NCI-H774 (cell line): ENCODE measurements around the gene COL4A2.
A peak's percentile ranks its signal among the peaks of the same experiment; 100 is the strongest.

Experiments used
- DNase-seq: peaks from one replicate; lab custom pipeline; 2025; lab: John Stamatoyannopoulos, UW

The COL4A2 gene

DNA sequence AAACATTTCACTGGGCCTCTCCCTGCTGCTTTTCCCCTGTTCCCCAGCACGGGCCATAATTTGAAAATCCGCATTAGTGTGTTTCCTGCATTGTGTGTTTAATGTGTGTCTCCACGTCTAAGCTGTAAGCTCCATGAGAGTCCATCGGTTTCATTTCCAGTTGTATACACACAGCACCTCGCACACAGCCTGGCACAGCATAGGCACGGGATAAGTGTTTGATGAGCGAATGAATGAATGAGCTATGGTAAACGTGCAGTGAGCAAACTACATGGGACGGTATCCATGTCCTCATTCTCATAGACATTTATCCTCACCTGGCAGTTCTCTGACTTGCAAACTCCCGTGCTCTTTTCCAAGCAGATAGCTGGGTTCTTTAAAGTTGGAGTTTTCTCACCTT, 148.4 kb downstream of the COL4A2 start:
- DNase-seq = peak; percentile 64

- peak; percentile 98 for DNase-seq
These were observed 148.9 kb downstream of the COL4A2 start for GRCh38 chr13:110455941-110456340.

DNA sequence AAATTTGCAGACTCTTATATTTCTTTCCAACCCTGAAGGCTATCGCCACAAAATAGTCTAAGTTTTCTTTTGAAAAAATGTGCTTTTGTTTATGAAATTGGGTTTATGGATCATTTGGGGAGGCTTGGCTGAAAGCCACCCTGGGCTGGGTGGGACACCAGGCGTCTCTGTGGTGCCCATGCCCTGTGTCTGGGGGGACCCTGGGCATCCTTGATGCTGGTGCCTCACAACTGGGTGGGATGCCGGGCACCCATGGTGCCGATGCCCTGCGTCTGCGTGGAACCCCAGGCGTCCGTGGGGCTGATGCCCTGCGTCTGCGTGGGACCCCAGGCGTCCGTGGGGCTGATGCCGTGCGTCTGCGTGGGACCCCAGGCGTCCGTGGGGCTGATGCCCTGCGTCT, 149.5 kb downstream of the COL4A2 start:
- DNase-seq = no peak

GRCh38 chr13:110457361-110457760, 150.3 kb downstream of the COL4A2 start:
- DNase-seq = no peak

DNA sequence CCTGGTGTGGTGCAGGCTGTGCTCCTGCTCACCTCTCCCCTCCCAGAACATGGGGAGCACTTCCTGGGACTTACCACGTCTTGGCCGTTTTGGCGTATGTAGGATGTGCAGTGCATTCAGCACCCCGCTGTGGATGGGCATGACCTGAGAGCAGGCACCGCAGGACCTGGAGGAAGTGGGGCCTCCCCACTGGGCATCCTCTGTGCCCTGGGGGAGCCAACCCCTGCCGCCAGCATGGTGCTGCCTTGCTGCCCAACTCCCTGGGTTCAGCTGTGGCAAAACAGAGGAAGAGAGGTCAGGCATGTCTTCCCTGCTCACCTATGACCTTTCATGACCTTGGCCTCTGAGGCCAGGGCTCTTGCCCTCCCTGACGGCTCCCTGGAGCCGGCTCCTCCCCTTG, 150.9 kb downstream of the COL4A2 start:
- no peak for DNase-seq

DNA sequence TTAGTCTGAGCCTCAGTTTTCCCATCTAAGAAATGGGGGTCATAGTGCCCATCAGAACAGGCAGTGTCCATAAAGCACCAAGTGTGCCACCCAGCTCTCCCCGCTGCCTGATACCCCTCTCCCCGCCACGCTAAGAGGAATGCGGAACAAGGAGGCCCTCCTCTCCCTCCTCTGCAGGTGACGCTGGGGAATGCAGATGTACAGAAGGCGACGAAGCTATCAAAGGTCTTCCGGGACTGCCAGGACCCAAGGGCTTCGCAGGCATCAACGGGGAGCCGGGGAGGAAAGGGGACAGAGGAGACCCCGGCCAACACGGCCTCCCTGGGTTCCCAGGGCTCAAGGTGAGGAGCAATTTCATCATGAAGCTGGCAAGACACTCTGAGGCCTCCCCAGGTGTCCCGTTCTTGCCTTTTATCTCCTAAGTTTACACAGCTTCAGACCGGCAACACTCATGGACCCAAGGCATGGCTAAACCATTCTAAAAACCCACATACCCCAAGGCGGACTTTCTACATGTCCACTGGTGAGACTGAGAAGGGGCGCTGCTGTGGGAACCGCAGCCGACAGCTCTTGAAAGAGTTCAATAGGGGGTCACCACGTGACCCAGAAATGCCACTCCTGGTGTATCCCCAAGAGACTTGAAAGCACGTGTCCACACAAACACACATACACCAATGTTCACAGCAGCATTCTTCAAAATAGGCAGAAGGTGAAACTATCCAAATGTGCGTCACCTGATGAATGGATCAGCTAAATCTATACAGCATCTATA, 151.7 kb downstream of the COL4A2 start:
- DNase-seq = no peak

DNA sequence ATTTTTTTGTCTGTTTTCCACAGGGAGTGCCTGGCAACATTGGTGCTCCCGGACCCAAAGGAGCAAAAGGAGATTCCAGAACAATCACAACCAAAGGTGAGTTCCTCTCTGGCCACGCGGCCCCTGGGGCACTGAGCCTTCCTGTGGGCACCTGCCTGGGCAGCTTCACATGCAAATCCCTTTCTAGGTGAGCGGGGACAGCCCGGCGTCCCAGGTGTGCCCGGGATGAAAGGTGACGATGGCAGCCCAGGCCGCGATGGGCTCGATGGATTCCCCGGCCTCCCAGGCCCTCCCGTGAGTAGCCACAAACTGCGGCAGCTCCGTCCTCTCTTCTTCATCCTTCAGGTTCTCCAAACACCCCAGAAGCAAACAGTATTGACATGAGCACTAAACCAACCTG, 155.0 kb downstream of the COL4A2 start:
- DNase-seq = no peak

DNA sequence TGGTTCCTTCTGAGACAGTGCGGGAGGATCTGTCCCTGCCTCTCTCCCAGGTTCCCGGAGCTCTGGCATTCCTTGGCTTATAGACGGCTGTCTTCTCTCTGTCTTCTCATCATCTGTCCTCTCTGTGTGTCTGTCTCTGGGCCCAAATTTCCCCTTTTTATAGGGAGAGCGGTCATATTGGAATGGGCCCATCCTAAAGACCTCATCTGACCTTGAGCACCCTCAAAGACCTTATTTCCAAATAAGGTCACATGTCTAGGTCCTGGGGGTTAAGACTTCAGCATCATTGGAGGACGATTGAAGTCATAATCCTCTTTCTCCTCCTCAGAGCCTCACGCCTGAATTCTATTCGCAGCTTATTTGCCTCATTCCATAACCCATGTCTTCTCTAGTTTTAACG, 156.1 kb downstream of the COL4A2 start:
- DNase-seq = no peak

DNA sequence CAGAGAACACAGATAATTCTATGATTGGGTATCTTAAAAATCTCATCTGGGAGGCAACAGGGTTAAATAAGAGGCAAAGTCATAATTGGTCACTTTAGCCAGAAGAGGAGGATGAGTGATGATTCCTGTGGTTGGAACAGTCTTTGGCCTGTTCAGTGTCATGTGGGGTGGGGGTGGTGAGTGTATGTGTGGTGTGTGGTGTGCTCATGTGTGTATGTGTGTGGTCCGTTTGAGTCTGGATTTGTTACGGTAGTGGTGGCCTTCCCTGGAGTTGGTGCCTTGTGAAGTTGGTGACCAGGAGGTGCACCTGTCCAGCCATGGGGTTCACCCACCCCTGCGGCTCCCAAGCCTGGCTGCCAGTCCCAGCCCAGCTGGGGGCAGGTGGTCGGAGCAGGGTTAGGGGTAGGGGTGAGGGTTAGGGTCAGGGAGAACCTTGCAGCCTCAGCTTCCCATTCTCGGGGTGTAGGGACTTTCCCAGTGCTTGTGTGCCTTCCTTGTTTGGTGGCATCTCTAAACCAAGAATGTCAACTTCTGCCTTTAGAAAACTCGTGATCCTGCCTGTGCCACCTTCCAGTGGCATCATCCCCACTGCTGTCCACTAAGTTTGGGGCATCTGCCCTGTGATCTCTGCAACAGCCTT, 156.9 kb downstream of the COL4A2 start:
- DNase-seq = no peak

DNA sequence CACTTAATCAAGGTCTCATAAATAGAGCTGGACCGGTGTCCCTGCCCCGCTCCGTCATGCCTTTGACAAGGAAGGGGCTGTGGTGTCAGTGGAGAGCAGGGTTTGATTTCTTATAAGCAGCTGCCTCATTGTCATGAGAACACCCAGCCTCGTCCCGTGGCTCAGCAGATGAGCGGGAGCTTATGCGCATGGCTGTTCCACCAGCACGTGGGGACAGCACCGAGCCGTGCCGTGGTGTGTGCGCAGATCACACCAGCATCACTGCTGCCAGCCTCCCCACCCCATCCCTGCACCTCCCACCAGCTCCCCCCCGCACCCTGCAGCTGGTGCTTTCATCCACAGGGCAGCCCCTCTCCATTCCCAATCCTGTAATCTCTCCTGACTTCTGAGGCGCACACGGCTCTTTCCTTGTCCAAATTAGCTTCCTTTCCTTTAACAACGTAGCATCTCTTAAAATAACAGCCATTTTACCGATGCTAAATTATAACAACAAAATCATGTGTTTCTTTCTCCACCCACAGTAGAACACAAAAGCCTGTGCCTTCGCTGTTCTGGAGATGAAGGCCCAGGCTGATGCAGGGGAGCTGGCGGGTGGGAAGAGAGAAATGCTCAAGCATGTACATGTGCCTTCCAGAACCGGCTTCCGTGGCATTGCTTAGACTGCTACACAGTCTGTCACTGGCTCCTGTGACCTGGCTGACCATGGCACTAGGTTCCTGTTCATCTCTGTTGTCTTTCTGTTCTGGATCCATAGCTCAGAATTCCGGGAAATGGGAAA, 157.7 kb downstream of the COL4A2 start:
- no peak for DNase-seq

DNA sequence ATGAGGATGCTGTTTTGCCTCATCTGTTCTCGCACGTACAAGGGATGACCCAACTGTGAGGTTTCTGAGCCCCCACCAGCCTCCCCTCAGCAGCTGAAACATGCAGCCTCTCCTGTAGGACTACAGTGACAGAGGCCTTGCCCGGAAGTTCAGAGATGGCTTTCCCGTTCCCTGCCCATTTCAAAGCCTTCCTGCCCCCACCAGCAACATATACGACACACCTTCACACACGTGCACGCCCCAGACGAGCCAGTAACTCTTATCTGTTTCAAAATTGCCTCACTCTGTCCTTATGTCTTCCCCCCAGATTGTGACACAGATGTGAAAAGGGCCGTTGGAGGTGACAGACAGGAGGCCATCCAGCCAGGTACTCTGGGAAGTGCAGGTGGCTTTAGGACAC, 158.6 kb downstream of the COL4A2 start:
- no peak for DNase-seq

DNA sequence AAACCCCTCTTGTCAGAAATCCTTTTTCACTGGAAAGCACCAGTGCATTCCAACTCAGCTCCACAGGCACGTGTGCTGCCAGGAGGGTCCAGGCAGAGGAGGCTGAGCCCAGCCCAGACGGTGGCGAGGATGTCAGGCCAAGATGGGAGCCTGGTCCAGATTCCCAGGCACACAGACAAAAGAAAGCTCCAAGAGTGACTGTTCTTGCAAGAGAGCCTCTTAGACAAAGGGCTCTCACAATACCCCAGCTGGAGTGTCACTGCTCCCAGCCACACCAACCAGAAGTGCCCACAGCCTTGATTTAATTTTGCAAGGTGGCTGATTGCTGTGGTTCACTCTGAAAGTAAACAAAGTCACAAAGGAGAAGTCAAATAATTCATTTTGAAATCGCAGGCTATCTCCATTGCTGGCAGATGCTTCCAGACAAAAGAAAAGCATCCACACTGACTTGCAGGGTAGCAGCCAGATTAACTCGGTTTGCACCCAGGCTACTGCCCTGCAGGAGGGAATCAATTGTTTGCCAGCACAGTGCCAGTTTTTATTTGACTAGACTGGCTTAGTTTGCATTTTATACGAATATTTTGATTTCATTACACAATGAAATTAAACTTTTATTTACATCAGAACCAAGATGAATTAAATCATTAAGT, 159.3 kb downstream of the COL4A2 start:
- DNase-seq = peak; percentile 85

DNA sequence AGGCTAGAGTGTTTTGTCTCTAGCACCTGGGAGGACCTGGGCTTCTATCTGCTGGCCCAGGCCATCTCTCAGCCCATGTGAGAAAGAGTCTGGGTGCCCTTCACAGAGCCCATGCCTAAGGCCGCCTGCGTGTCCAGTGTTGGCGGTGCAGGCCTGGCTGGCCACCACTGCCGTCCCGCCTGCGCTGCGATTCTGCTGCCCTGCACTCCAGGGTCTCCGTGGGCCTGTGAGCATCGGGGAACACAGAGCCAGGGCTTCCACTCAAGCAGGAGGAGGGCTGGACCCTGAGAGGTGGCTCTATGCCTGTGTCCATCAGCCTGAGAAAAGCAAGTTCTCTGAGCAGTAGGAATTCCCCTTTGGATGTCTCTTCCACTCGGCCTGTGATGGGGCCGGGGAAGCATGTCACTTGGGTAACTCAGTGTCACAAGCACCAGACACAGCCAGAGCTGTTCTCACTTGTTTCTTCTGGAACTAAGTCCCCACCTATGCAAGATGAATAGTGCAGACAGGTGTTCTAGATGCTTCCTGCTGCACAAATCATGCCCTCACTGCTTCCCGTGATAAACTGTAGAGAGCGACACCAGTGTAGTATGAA, 160.5 kb downstream of the COL4A2 start:
- no peak for DNase-seq

GRCh38 chr13:110468986-110469495, 162.0 kb downstream of the COL4A2 start:
- DNase-seq = no peak

DNA sequence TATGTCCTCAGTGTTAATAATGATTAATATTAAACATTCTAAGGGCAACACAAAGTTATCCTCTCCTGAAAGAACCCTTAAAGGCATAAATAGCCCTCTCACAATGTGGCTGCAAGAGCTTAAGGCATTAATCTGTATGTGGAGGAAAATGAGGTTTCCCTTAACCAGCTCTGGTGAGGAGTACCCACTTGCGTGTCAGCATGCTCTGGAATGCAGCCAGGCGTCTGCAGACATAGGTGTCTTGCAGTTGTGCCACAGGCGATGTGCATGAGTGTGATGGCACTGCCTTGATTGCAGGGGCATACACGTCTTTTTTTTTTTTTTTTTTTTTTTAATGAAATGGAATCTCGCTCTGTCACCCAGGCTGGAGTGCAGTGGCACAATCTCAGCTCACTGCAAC, 162.5 kb downstream of the COL4A2 start:
- DNase-seq = no peak

DNA sequence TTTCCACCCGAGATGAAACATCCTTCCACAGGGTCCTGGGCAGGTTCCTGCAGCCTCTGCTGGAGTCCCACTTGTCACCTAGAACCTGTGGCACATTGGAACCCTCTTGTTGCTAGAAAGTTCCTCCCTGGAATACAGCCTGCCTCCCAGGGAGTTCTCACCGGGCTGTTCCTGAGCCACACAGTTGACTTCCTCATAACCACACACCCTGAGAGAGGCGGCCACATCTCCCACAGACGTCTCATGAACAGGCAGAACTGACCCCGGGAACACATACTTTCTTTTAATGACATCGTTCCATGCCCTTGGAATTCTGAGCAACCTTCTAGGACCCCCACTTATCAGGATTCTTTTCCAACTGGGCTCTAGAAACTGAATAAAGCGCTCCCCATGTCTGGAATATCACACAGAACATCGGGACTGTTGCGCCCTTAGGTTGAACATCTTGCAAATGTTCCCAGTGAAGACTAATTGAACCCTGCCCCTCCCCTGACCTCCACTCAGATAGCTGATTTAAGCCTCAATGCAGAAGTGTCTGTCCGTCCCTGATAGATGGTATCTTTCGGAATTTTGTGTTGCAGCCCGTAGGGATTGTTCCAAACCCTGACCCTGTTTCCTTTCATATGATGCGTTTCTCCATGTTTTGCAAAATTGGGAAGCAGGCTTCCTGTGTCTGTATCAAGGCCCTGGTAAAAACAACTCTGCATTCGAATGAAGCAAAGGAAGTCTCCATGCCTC, 163.4 kb downstream of the COL4A2 start:
- DNase-seq = no peak

- no peak for DNase-seq
These were observed 164.2 kb downstream of the COL4A2 start for GRCh38 chr13:110471156-110471832.

DNA sequence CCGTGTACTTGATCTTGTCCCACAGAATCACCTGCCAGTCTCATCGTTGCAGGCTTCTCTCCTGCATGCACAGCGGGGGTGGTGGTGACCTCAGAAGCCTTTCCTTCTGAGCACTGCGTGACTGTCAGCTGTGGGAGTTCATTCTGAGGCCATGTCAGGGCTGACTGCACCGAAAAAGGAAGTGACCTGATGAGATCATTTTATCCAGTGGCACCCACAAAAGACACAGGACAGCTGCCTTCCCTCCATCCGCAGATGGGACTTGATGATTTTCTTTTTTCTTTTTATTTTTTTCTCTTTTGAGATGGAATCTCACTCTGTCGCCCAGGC, 164.7 kb downstream of the COL4A2 start:
- DNase-seq = no peak

GRCh38 chr13:110472904-110473563, 165.9 kb downstream of the COL4A2 start:
- no peak for DNase-seq

GRCh38 chr13:110474713-110475112, 167.6 kb downstream of the COL4A2 start:
- DNase-seq = no peak
